HG02571 (cell line): ENCODE data around the gene PKP3.
"Not testable (repeated sequence)": the region's sequence is repeated elsewhere in the genome, so short reads cannot be mapped to it uniquely, and the experiment has no call there.

Experiments
- ATAC-seq: cut with Tn5 transposase; IDR thresholded peaks from one replicate; pipeline ENCODE4 v1.9.1; 2021; ENCODE audit warnings: mild to moderate bottlenecking, moderate library complexity; ENCODE audit not compliant: unreplicated experiment

PKP3 gene

DNA sequence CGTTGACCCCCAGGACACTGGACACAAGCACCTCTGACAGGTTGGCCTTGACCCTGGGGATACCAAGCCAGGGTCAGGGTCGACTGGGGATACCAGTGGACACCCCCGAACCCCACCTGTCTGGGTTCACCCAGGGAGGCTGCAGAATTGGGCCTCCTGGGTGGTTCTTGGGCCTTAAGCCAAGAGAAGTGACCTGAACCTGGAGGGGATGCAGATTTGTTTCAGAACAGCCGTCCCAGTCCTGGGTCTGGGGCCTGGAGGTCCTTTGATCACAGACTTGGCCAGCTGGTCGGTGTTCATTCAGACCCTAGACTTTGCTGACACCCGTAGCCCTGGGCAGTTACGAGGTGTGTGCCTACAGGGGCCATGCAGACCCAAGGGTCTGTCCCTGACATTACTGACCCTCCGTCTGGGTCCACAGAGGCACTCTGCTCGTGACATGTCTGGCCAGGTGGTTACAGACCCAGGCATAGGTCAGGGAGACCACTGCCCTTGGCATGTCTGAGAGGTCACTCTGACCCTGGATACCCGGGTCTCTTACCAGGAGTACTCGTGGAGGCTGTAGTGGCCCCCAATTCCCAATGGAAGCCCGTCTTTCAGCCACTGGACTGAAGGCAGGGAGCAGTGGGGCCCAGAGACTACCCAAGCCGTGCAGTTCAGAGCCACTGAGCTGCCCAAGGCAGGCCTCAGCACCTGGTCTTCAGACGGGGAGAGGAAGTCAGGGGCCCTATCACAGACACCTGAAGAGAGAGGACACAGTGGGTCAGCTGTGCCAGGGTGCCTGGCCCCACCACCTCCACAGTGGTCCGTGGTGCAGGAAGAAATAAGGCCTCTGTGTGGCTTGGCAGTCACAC, 14.4 kb downstream of the PKP3 start:
- no peak for ATAC-seq

DNA sequence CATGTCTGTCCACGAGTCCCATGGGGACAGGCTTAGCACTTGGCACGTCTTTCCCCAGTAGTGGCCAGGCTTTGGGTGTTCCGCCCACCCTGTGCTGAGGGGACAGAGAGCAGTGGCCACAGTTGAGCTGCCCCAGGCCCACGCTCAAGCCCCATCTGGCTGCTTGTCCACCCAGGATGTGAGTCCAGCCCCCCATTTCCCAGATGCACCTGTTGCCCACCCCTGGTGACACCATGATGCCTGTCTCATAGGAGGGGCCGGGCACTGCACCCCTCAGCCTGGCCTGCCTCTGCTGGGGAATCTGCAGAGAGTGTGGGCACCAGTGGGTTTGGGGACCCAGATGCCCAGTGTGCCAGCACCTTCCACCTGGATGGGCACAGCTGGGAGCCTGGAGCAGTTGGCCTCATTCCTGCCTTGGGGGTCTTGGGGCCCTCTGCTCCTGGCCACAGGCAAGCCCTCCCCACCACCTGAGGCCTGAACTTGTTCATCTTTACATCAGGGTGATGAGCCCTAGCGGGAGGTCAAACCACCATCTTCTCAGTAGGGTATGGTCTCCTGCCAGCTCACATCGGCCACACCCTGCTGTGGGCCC, 15.1 kb downstream of the PKP3 start:
- ATAC-seq, result no peak

GRCh38 chr11:409600-410483, 15.8 kb downstream of the PKP3 start:
- ATAC-seq, result no peak

- ATAC-seq, result not testable (repeated sequence)
Observed at GRCh38 chr11:410711-411110, 16.7 kb downstream of the PKP3 start.

DNA sequence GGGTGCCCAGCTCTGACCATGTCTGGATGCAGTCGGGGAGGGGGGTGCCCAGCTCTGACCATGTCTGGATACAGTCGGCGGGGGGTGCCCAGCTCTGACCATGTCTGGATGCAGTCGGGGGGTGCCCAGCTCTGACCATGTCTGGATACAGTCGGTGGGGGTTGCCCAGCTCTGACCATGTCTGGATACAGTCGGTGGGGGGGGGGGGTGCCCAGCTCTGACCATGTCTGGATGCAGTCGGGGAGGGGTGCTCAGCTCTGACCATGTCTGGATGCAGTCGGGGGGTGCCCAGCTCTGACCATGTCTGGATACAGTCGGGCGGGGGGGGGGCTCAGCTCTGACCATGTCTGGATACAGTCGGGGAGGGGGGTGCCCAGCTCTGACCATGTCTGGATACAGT, 17.5 kb downstream of the PKP3 start:
- ATAC-seq, result not testable (repeated sequence)

- ATAC-seq, result no peak
Observed at GRCh38 chr11:412641-413119, 18.7 kb downstream of the PKP3 start.

DNA sequence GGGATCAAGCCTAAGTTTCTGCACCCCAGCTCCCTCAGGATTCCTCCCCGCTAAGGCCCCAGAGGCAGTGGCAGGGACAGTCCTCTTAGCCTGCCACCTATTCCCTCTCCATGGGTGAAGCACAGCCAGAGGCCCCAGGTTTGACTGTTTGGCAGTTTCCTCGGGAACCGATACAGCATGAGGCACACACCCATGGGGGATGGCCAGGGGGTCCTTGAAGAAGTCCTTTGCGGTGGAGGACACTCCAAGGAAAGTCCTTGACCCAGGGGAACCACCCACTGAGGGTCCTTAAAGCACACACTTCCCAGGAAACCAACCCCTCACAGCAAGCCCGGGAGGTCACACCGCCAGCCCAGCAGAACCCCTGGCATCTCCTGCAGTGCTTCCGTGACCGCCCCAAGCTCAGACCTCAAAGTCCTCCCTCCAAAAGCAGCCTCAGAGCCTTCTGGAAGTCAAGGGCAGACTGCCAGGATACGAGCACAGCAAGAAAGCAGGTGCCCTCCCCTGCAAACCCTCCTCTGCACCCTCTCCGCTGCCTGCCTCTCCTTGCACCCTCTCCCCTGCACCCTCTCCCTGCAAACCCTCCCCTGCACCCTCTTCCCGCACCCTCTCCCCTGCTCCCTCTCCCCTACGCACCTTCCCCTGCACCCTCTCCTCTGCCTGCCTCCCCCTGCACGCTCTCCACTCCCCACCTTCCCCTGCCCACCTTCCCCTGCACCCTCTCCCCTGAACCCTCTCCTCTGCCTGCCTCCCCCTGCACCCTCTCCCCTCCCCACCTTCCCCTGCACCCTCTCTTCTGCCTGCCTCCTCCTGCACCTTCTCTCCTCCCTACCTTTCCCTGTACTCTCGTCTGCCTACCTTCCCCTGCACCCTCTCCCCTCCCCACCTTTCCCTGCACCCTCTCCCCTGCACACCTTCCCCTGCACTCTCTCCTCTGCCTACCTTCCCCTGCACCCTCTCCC, 19.4 kb downstream of the PKP3 start:
- no peak for ATAC-seq

GRCh38 chr11:414318-414857, 20.4 kb downstream of the PKP3 start:
- no peak for ATAC-seq

- no peak for ATAC-seq
Observed at GRCh38 chr11:415640-416041, 21.6 kb downstream of the PKP3 start.

- ATAC-seq, result no peak
Observed at GRCh38 chr11:416051-416756, 22.2 kb downstream of the PKP3 start.

DNA sequence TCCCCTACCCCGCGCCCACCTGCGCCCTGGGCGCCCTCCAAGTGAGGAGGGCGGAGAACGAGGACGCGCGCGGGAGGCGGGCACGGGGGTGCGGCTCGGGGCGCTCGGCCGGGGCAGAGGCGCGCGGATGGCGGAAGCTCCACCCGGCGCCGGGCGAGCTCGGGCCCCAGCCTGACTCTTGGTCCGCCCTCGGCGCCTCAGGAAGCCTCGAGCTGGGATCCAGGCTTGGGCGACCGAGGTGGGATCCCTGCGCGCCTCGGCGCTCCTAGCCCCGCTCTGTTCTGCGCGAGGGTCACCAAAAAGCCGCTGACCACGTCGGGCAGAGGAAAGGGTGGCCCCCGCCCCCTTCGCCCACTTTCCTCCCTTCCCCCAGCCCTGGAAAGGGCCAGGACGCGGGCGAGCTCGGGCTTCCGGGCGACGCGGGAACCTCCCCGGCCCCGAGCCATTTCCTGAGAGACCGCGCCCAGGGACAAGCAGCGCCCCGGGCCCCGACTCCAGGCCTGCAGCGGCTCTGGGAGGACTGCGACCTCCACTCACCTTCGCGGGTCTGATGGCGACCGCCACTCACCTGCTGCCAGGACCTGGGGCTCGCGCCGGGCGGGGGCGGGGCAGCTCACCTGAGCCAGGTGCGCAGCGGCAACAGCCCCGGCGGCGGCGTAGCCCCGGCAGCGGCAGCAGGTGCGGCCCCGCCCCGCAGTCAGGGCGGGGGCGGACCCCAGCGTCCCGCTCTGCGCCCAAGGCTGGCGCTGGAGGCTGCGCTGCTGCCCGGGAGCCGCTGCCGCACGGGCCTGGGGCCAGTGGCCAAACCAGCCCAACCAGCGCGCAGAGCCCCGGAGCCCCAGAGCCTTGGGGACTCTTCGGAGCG, 23.0 kb downstream of the PKP3 start:
- ATAC-seq, result no peak

GRCh38 chr11:417652-418342, 23.8 kb downstream of the PKP3 start:
- ATAC-seq, result no peak

GRCh38 chr11:418343-419247, 24.6 kb downstream of the PKP3 start:
- ATAC-seq, result no peak

DNA sequence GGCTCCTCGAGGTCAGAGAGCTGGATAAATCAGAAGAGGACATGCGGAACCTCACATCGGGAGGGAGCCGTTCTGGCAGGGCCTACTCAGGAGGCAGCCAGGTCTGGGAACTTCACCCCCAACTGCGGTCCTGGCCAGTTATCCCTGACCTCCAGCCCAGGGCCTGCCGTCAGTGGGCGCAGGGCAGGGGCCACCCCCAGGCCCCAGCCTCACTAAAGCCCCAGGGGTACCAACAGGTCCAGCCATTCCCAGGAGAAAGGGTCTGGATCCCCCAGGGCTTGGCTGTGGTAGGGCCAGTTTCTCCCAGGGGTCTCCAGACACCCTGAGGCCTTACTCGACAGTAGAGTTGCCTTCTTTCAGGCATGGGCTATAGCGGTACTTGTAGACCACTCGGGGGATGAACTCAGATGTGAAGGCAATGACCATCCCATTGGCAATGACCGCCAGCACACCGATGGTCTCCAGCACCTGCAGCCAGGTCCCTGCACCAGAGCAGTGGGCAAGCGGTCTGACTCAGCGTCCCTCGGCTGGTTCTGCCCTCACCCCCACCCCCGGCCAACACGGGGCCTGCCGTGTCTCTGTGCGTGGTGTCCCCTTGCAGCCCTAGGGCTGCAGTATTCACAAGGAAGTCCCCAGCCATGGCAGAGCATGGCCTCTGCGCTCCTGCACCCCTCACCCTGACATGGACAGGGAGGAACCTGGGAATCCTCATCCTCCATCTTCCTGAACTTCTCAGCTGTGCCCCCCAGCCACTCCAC, 25.4 kb downstream of the PKP3 start:
- no peak for ATAC-seq

DNA sequence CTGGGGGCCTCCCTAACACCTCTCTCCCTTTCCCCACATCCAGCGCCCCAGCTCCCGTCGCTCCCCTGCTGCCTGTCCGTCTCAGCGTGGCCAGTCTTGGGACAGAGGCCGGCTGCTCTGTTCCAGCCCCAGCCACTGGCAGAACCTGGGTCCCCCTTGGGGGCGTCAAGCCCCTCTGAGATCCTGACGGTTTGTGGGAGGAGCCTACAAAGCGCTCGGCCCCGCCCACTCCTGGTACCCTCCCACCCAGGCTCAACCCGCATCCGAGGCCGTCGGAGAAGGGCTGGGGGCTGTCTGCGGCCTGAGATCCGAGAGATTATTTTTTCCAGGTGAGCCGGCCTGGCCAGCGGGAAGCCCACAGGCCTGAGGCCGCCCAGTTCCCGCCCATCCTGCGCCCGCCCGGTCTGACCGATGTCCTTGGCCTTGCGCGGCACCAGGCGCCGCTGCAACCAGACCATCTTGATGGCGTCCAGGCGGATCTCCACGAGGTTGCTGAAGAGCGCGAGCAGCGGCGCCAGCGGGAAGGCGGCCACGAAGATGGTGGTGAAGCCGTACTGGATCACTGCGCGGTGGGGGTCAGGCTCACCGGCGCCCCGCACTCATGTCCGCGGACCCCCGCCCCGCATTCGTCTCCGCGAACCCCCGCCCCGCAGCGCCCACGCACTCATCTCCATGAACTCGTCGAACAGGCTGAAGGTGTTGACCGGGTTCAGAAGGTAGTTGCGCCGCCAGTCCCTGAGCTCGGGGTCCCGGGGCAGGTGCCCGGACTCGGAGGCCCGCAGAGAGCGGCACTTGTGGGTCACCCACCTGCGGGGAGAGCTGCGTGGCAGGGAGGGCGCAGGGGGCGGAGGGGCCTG, 26.3 kb downstream of the PKP3 start:
- ATAC-seq, result no peak
